ENCODE results near the gene PSMD5. TPM values are rescaled to one million over a fixed set of nuclear protein-coding genes. Genes with fewer than 3 reads are reported as not detected.

PSMD5 gene
- total and polyA plus RNA-seq, 2 of the 4 experiments (the other 2 are of a cell fraction): 25.6 to 26.1 TPM

- no CpG with 5 or more reads among the region's 3 CpGs for WGBS, 2 experiments (ENCODE audit: extremely low coverage in 2 of 2, insufficient read length in 1 of 2)
- CTCF ChIA-PET: no interaction called here
Observed at GRCh38 chr9:120850315-120850714, 7.6 kb upstream of the PSMD5 start.

More at GRCh38 chr9:120850315-120850714, 7.6 kb upstream of the PSMD5 start:
- Histone ChIP-seq H2AK5ac (ENCODE audit: low read depth, low read length) (no peak overlapping the region), H3K4me3 (ENCODE audit: insufficient read depth, low read depth, low read length) (no peak overlapping the region), H3K79me1 (ENCODE audit: low read depth in 1 of 2, low read length in 2 of 2) (peaks cover 0 to 7% of the 10 kb centered on the region in 2 experiments; a peak in 1 of 4 replicates), H4K8ac (ENCODE audit: low read depth in 2 of 2, low read length in 2 of 2) (no peak overlapping the region), H3K36me3 (ENCODE audit: control insufficient read depth, insufficient read depth, low read length) (peaks cover 2% of the 10 kb centered on the region), H3K27ac (ENCODE audit: insufficient read depth, low read length) (no peak overlapping the region), H2AK9ac (replicated peaks; ENCODE audit: low read depth, low read length, poor library complexity) (no peak overlapping the region), H4K20me1 (ENCODE audit: insufficient read depth, low read length) (no peaks in the 10 kb centered on the region), H3K9me3 (ENCODE audit: control insufficient read depth, insufficient read depth, low read length) (no peaks in the 10 kb centered on the region), H3K27me3 (ENCODE audit: control insufficient read depth, insufficient read depth, low read length) (no peaks in the 10 kb centered on the region), H2AFZ (replicated peaks; ENCODE audit: low read length, poor library complexity) (no peak overlapping the region), H4K5ac (ENCODE audit: low read depth, low read length) (no peak overlapping the region), H3K56ac (ENCODE audit: extremely low read depth, insufficient read depth, low read length) (no peak overlapping the region), H3K9me1 (ENCODE audit: insufficient read depth, low read length) (peaks cover 5% of the 10 kb centered on the region; the same call in 1 of the 2 replicates), H4K91ac (ENCODE audit: insufficient read depth, low read depth, low read length) (no peak overlapping the region), H3K23ac (ENCODE audit: low read depth, low read length) (no peak overlapping the region), H3K14ac (replicated peaks; ENCODE audit: low read depth, low read length) (no peak overlapping the region), H3K4ac (ENCODE audit: low read depth, low read length) (no peak overlapping the region), H3K4me2 (ENCODE audit: low read depth, low read length) (no peak overlapping the region), H3K4me1 (ENCODE audit: control insufficient read depth, insufficient read depth, low read length) (no peaks in the 10 kb centered on the region), H3K9ac (ENCODE audit: low read depth, low read length) (no peak overlapping the region), H2BK20ac (ENCODE audit: low read depth, low read length) (no peak overlapping the region), H3K18ac (ENCODE audit: low read depth, low read length) (no peak overlapping the region), H2BK120ac (ENCODE audit: low read depth, low read length) (no peak overlapping the region), H2BK15ac (ENCODE audit: low read depth, low read length) (no peak overlapping the region), H2BK5ac (ENCODE audit: low read depth, low read length, poor library complexity, severe bottlenecking) (no peak overlapping the region)
- no peak for ATAC-seq (ENCODE audit: low read depth)
- POLR2A ChIA-PET (ENCODE audit: unreplicated experiment): no interaction called here
- intact Hi-C loops (cut with micrococcal nuclease): no loop called here
- dilution Hi-C loops (cut with HindIII; ENCODE audit: low sequenced_read_pairs, unreplicated experiment): no loop called here
- DNase-seq: no peak
- no TSS peak for BruUV-seq (replicated peaks)
- in situ Hi-C loops (cut with MboI; ENCODE audit: low sequenced_read_pairs): no loop called here
- TF ChIP-seq POLR2A (IDR thresholded peaks at IDR 0.05; ENCODE audit: low read depth, low read length) (no peak), MAZ (IDR thresholded peaks at IDR 0.05; ENCODE audit: borderline replicate concordance, low read depth, low read length) (no peak), BHLHE40 (IDR thresholded peaks at IDR 0.05; ENCODE audit: low read depth, low read length) (no peak), NFE2L2 (IDR thresholded peaks at IDR 0.05; ENCODE audit: low read depth, low read length) (no peak), FOS (IDR thresholded peaks at IDR 0.05; ENCODE audit: low read depth, low read length) (no peak)

Measured in IMR-90 (cell line).